ENCODE results near the gene PRDM8. TPM values are rescaled to one million over a fixed set of nuclear protein-coding genes. Genes with fewer than 3 reads are reported as not detected.

The PRDM8 gene
- total RNA-seq, 1 donor from 2014 or later: 1.6 TPM

DNA sequence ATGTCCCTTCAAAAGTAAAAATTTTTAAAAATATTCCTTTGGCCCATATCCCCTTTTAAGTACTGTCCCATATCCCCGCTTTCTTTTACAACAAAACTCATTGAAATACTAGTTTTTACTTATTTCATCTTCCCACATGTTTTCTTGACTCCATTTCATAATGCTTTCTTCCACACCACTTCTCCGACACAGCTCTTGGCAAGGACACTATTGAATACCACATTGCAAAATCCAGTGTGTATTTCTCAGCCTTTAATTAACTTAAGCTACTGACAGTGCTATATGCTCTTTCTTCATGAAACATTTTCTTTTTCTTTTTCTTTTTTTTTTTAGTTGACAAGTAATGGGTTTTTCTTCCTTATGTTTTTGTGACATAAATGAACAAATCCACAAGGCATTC lies 28.8 kb downstream of the PRDM8 start:
- TF ChIP-seq, protein P1, sequence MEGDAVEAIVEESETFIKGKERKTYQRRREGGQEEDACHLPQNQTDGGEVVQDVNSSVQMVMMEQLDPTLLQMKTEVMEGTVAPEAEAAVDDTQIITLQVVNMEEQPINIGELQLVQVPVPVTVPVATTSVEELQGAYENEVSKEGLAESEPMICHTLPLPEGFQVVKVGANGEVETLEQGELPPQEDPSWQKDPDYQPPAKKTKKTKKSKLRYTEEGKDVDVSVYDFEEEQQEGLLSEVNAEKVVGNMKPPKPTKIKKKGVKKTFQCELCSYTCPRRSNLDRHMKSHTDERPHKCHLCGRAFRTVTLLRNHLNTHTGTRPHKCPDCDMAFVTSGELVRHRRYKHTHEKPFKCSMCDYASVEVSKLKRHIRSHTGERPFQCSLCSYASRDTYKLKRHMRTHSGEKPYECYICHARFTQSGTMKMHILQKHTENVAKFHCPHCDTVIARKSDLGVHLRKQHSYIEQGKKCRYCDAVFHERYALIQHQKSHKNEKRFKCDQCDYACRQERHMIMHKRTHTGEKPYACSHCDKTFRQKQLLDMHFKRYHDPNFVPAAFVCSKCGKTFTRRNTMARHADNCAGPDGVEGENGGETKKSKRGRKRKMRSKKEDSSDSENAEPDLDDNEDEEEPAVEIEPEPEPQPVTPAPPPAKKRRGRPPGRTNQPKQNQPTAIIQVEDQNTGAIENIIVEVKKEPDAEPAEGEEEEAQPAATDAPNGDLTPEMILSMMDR (IDR thresholded peaks at IDR 0.05): no peak
- DNase-seq (no peak), ATAC-seq (no peak)
- no peak overlapping the region for H3K4me3 ChIP-seq
- peaks cover 7% of the 10 kb centered on the region for H3K27me3 ChIP-seq (ENCODE audit: low read depth)
- H3K4me1 ChIP-seq: no peaks in the 10 kb centered on the region
- H3K9me3 ChIP-seq: no peaks in the 10 kb centered on the region
- intact Hi-C loops (cut with DNase I): loop anchor here (10.0 kb wide), 1 partner anchor 1271 kb away; no protein-coding TSS in a partner anchor
- H3K27ac ChIP-seq: no peak overlapping the region
- no peaks in the 10 kb centered on the region for H3K36me3 ChIP-seq

DNA sequence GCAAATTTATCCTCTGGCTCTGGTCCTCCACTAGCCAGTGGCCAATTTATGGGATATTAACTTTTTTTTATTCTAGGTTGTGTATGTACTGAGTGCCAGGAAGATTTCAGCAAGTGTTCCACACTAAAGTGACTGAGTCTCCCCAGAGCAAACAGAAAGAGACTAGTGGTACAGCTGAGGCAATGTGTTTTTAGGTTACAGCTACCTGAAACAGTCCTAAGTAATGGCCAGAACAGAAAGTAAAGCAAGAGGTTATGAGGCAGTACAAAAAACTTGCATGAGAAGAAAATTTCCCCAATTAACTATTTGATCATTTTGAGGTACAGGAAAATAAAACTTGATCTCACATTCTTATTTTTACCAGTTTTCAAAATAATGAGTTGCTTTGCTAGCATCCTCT lies 31.2 kb downstream of the PRDM8 start:
- TF ChIP-seq, protein P1 (IDR thresholded peaks at IDR 0.05): no peak
- ATAC-seq (no peak), DNase-seq (no peak)
- Histone ChIP-seq H3K27me3 (ENCODE audit: low read depth) (no peaks in the 10 kb centered on the region), H3K27ac (no peak overlapping the region), H3K9me3 (no peaks in the 10 kb centered on the region), H3K4me3 (no peak overlapping the region), H3K36me3 (no peaks in the 10 kb centered on the region), H3K4me1 (no peaks in the 10 kb centered on the region)
- intact Hi-C loops (cut with DNase I): loop anchor here (10.0 kb wide), 1 partner anchor 1274 kb away; no protein-coding TSS in a partner anchor

DNA sequence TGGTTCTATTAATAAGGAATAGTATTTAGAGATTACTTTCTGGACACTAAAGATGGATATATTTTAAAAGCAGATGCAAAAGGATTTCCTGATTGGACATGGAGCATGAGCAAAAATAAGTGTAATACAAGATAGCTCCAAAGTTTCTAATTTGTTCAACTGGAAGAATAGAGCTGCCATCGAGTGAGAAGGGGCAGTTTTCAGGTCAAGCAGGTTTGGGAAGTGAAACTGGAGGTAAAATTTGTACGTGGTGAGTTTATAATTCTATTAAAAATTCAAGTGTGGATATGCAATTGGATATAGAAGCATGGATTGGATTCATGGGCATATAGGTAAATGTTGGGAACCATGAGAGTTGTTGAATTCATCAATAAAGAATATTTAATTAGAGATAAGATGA lies 31.8 kb downstream of the PRDM8 start:
- H3K4me1 ChIP-seq: no peaks in the 10 kb centered on the region
- DNase-seq: no peak
- H3K4me3 ChIP-seq: no peak overlapping the region
- no peaks in the 10 kb centered on the region for H3K27me3 ChIP-seq (ENCODE audit: low read depth)
- intact Hi-C loops (cut with DNase I): loop anchor here (10.0 kb wide), 1 partner anchor 1274 kb away; no protein-coding TSS in a partner anchor
- ATAC-seq: no peak
- TF ChIP-seq, protein P1 (IDR thresholded peaks at IDR 0.05): no peak
- no peaks in the 10 kb centered on the region for H3K36me3 ChIP-seq
- no peaks in the 10 kb centered on the region for H3K9me3 ChIP-seq
- no peak overlapping the region for H3K27ac ChIP-seq

DNA sequence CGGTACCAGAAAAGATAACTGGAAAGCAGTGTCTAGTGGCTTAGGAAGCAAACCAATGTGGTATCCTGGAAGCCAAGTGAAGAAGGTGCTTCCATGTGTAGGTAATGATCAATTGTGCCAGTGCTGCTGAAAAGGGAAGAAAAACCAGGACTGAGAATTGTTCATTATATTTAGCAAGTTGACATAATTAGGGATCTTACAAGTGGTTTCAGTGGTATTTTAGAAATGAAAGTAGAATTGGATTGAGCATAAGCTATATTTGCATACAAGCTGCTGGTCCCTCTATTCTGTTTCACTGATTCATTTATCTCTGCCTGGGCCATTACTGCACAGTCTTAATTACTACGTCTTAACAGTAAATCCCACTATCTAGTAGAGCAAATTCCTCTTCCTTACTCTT lies 32.3 kb downstream of the PRDM8 start:
- H3K36me3 ChIP-seq: no peaks in the 10 kb centered on the region
- H3K4me1 ChIP-seq: no peaks in the 10 kb centered on the region
- H3K27me3 ChIP-seq (ENCODE audit: low read depth): no peaks in the 10 kb centered on the region
- no peak for ATAC-seq
- intact Hi-C loops (cut with DNase I): loop anchor here (10.0 kb wide), 1 partner anchor 1275 kb away; no protein-coding TSS in a partner anchor
- no peak overlapping the region for H3K27ac ChIP-seq
- H3K4me3 ChIP-seq: no peak overlapping the region
- TF ChIP-seq, protein P1 (IDR thresholded peaks at IDR 0.05): no peak
- no peaks in the 10 kb centered on the region for H3K9me3 ChIP-seq
- no peak for DNase-seq

DNA sequence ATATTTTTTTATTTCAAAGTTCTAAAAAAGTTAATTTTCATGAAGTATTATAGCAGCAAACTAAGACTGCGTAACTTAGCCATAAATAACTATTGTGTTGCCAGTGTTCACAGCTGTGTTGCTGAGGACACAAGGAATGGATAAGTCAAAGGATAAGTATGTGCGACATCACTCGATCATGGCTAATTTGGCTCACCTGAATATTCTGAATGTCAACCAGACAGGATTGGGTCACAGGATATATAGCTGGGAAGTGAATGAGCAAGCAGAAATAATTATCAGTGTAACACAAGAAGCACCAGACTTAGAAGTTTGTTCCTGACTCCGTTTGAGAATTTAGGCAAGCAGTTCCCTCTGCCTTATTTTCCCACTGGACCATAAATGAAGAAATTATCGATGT lies 33.9 kb downstream of the PRDM8 start:
- Histone ChIP-seq H3K9me3 (no peaks in the 10 kb centered on the region), H3K27ac (no peak overlapping the region), H3K36me3 (no peaks in the 10 kb centered on the region), H3K4me1 (no peaks in the 10 kb centered on the region), H3K27me3 (ENCODE audit: low read depth) (peaks cover 3% of the 10 kb centered on the region), H3K4me3 (no peak overlapping the region)
- DNase-seq (no peak), ATAC-seq (no peak)
- intact Hi-C loops (cut with DNase I): no loop called here
- TF ChIP-seq, protein P1 (IDR thresholded peaks at IDR 0.05): no peak

Measured in lower lobe of right lung (tissue), 2 donors.